Tibial artery (tissue), 4 donors: ENCODE results near the gene NISCH.

ENCODE experiments used
- DNase-seq, 2 donors: peaks; one replicate each; pipeline ENCODE4 v3.0.0-alpha.2; 2019
- H3K27ac ChIP-seq, 2 donors: fragments of 200-600 bp; sonication (generic) in 1 of 2; 1 replicate in 1 of 2; 2 replicates in 1 of 2; pipeline ENCODE4 v1.5.1; 2018 to 2019; ENCODE audit warnings: mild to moderate bottlenecking in 1 of 2
- H3K27me3 ChIP-seq, 2 donors: fragments of 200-600 bp; sonication (generic) in 1 of 2; one replicate each; pipeline versions ENCODE4 v1.5.1 to v1.6.0; 2016 to 2019
- H3K36me3 ChIP-seq, 3 donors: fragments of 200-600 bp; sonication (generic) in 2 of 3; one replicate each; pipeline ENCODE4 v1.5.1; 2016 to 2019; ENCODE audit warnings: mild to moderate bottlenecking in 2 of 3
- H3K4me1 ChIP-seq, 4 donors: fragments of 200-600 bp; sonication (generic) in 2 of 4; 1 replicate in 3 of 4; 2 replicates in 1 of 4; pipeline ENCODE4 v1.5.1; 2016 to 2019
- H3K4me3 ChIP-seq, 2 donors: fragments of 200-600 bp; sonication (generic) in 1 of 2; 1 replicate in 1 of 2; 2 replicates in 1 of 2; pipeline ENCODE4 v1.5.1; 2018 to 2019; ENCODE audit warnings: mild to moderate bottlenecking in 2 of 2
- H3K9me3 ChIP-seq, 3 donors: fragments of 200-600 bp; sonication (generic) in 1 of 3; one replicate each; pipeline ENCODE4 v1.5.1; 2016 to 2019
- CTCF ChIP-seq, 2 experiments: fragments of 200-600 bp in 1 of 2; fragments of 450-650 bp in 1 of 2; IDR thresholded peaks; one replicate each; pipeline ENCODE4 v1.5.1; 2017 to 2019; ENCODE audit warnings: antibody characterized with exemption in 2 of 2, mild to moderate bottlenecking in 1 of 2, moderate library complexity in 1 of 2
- intact Hi-C: fragments of 100-400 bp; cut with DNase I; formaldehyde crosslinking; loops from one replicate; pipeline ENCODE4 v1.15.0; 2023; ENCODE audit warnings: low total_unique reads

The NISCH gene

GRCh38 chr3:52472239-52473000 lies 17.0 kb downstream of the NISCH start:
- peaks cover 56 to 79% (median 66%) of the 10 kb centered on the region in 3 donors for H3K36me3 ChIP-seq

GRCh38 chr3:52473026-52473425 lies 17.6 kb downstream of the NISCH start:
- no peak for DNase-seq

More at GRCh38 chr3:52472239-52473000, 17.0 kb downstream of the NISCH start:
- intact Hi-C loops, result loop anchor here (10.0 kb wide), 1 partner anchor 62 kb away; the partner anchor contains the start of genes NT5DC2 and UQCC5
- Histone ChIP-seq H3K27me3 (no peaks in the 10 kb centered on the region), H3K9me3 (no peaks in the 10 kb centered on the region), H3K27ac (no peak overlapping the region), H3K4me3 (no peak overlapping the region), H3K4me1 (peaks cover 0 to 17% (median 7%) of the 10 kb centered on the region in 4 donors)
- TF ChIP-seq CTCF (IDR thresholded peaks at IDR 0.05), result no peak
- DNase-seq, result no peak

GRCh38 chr3:52477076-52477795 lies 21.8 kb downstream of the NISCH start:
- no peak for TF ChIP-seq CTCF (IDR thresholded peaks at IDR 0.05)

More at GRCh38 chr3:52473026-52473425, 17.6 kb downstream of the NISCH start:
- Histone ChIP-seq H3K4me1 (peaks cover 0 to 17% (median 7%) of the 10 kb centered on the region in 4 donors), H3K27me3 (no peaks in the 10 kb centered on the region), H3K27ac (no peak overlapping the region), H3K36me3 (peaks cover 62 to 82% (median 72%) of the 10 kb centered on the region in 3 donors), H3K9me3 (no peaks in the 10 kb centered on the region), H3K4me3 (no peak overlapping the region)
- intact Hi-C loops, result loop anchor here (10.0 kb wide), 1 partner anchor 62 kb away; the partner anchor contains the start of genes NT5DC2 and UQCC5
- TF ChIP-seq CTCF (IDR thresholded peaks at IDR 0.05), result no peak

GRCh38 chr3:52477796-52478095 lies 22.3 kb downstream of the NISCH start:
- no peak for TF ChIP-seq CTCF (IDR thresholded peaks at IDR 0.05)
- DNase-seq, result no peak
- Histone ChIP-seq H3K36me3 (peaks cover 95 to 100% (median 100%) of the 10 kb centered on the region in 3 donors), H3K27me3 (no peaks in the 10 kb centered on the region), H3K27ac (no peak overlapping the region), H3K4me3 (no peak overlapping the region), H3K9me3 (no peaks in the 10 kb centered on the region), H3K4me1 (no peaks in the 10 kb centered on the region)
- intact Hi-C loops, result loop anchor here (10.0 kb wide), 1 partner anchor 57 kb away; the partner anchor contains the start of genes NT5DC2 and UQCC5

More at GRCh38 chr3:52477076-52477795, 21.8 kb downstream of the NISCH start:
- H3K27me3 ChIP-seq, result no peaks in the 10 kb centered on the region
- peaks cover 95 to 100% (median 100%) of the 10 kb centered on the region in 3 donors for H3K36me3 ChIP-seq
- H3K4me1 ChIP-seq, result peaks cover 0 to 2% (median 0%) of the 10 kb centered on the region in 4 donors
- DNase-seq, result no peak
- intact Hi-C loops, result loop anchor here (10.0 kb wide), 1 partner anchor 58 kb away; the partner anchor contains the start of genes NT5DC2 and UQCC5
- H3K9me3 ChIP-seq, result no peaks in the 10 kb centered on the region
- H3K4me3 ChIP-seq, result no peak overlapping the region
- H3K27ac ChIP-seq, result no peak overlapping the region

- Histone ChIP-seq H3K36me3 (peaks cover 86 to 100% (median 97%) of the 10 kb centered on the region in 3 donors), H3K27ac (no peak overlapping the region), H3K4me3 (no peak overlapping the region), H3K9me3 (no peaks in the 10 kb centered on the region), H3K4me1 (peaks cover 0 to 1% (median 0%) of the 10 kb centered on the region in 4 donors), H3K27me3 (no peaks in the 10 kb centered on the region)
- intact Hi-C loops, result loop anchor here (10.0 kb wide), 1 partner anchor 56 kb away; the partner anchor contains the start of genes NT5DC2 and UQCC5
- DNase-seq, result no peak
- TF ChIP-seq CTCF (IDR thresholded peaks at IDR 0.05), result no peak
These were observed 23.9 kb downstream of the NISCH start for GRCh38 chr3:52479037-52479876.
